ENCODE results near the gene MBOAT2.
A peak's percentile ranks its signal among the peaks of the same experiment; 100 is the strongest.
"Not testable (repeated sequence)": the region's sequence is repeated elsewhere in the genome, so short reads cannot be mapped to it uniquely, and the experiment has no call there.

The MBOAT2 gene

GRCh38 chr2:8976442-8977259, 26.8 kb downstream of the MBOAT2 start:
- no peak for DNase-seq (ENCODE audit: low read depth)
- no peak overlapping the region for H3K4me3 ChIP-seq (ENCODE audit: low read length)
- TF ChIP-seq CTCF (conservative IDR thresholded peaks at IDR 0.05; ENCODE audit: low read length), result no peak

- DNase-seq (ENCODE audit: low read depth), result no peak
- no peak for TF ChIP-seq CTCF (conservative IDR thresholded peaks at IDR 0.05; ENCODE audit: low read length)
- no peak overlapping the region for H3K4me3 ChIP-seq (ENCODE audit: low read length)
These were observed 29.5 kb downstream of the MBOAT2 start for GRCh38 chr2:8974016-8974415.

- not testable (repeated sequence) for H3K4me3 ChIP-seq (ENCODE audit: low read length); DNase-seq (ENCODE audit: low read depth)
These were observed 30.5 kb downstream of the MBOAT2 start for GRCh38 chr2:8973017-8973416.

- DNase-seq (ENCODE audit: low read depth); H3K4me3 ChIP-seq (ENCODE audit: low read length): not testable (repeated sequence)
These were observed 30.9 kb downstream of the MBOAT2 start for GRCh38 chr2:8972535-8972934.

GRCh38 chr2:8969348-8969747, 34.1 kb downstream of the MBOAT2 start:
- not testable (repeated sequence) for DNase-seq (ENCODE audit: low read depth); H3K4me3 ChIP-seq (ENCODE audit: low read length)

- DNase-seq (ENCODE audit: low read depth), result peak; percentile 34
- TF ChIP-seq CTCF (conservative IDR thresholded peaks at IDR 0.05; ENCODE audit: low read length), result no peak
- no peak overlapping the region for H3K4me3 ChIP-seq (ENCODE audit: low read length)
These were observed 37.2 kb downstream of the MBOAT2 start for GRCh38 chr2:8966123-8966908.

GRCh38 chr2:8965216-8965969, 38.1 kb downstream of the MBOAT2 start:
- TF ChIP-seq CTCF (conservative IDR thresholded peaks at IDR 0.05; ENCODE audit: low read length), result no peak
- DNase-seq (ENCODE audit: low read depth), result no peak

GRCh38 chr2:8962890-8963289, 40.6 kb downstream of the MBOAT2 start:
- DNase-seq (ENCODE audit: low read depth), result no peak
- H3K4me3 ChIP-seq (ENCODE audit: low read length), result no peak overlapping the region
- no peak for TF ChIP-seq CTCF (conservative IDR thresholded peaks at IDR 0.05; ENCODE audit: low read length)

More at GRCh38 chr2:8965216-8965969, 38.1 kb downstream of the MBOAT2 start:
- H3K4me3 ChIP-seq (ENCODE audit: low read length), result no peak overlapping the region
